Stimulated activated naive CD4-positive, alpha-beta T cell (primary cell): Measurements from ENCODE around the gene COASY.

Experiments used
- DNase-seq, 6 experiments: peaks; one replicate each; lab custom pipeline; 2025; lab: John Stamatoyannopoulos, UW

COASY gene

DNA sequence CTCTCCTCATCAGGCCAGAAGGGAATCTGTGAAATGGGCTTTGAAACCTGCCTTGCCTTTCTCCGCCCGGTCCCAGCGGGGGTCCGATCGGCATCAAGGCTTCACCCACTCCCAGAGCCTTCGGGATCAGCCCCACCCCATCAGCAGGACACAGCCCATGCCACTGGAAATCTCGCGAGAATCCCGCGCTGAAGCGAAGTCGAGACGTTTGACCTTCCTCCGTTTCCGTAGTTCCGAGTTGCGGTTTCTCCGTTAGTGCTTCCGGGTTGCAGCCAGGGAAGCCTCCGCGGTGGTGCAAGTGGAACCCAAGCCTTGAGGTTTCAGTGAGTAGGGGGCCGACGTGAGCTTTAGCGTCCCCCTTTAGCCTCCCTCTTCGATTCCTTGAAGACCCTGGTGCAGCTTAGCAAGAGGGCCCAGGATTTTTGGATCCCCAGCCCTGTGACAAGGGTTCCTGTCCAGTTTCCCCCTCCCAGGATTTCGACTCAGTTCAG is at the start of gene COASY:
TSS of gene COASY (plus strand) at position 252 of the 491 bp plus-strand sequence. CDS start 475 bp downstream, outside the sequence.
- DNase-seq: peak; percentile 81 to 92 (median 84)

DNA sequence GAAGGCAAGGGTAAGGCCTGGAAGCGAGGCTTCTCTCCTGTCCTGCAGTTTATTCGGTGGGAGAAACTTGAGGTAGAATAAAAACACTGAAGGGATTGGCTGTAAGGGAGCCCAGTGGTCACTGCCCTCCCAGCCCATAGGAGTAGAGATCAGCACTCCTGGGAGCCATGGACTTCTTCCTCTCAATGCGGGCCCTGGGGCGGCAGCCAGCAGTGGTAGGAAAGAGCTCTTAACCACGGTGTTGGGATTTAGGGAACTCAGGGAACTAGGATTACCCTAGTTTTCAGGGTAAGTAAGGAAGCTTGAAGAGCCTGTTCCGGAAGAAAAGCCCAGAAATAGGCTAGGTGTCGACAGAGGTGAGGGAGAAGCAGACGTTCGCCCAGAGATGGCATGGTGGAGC is 49.7 kb upstream of the COASY start:
- DNase-seq: no peak

DNA sequence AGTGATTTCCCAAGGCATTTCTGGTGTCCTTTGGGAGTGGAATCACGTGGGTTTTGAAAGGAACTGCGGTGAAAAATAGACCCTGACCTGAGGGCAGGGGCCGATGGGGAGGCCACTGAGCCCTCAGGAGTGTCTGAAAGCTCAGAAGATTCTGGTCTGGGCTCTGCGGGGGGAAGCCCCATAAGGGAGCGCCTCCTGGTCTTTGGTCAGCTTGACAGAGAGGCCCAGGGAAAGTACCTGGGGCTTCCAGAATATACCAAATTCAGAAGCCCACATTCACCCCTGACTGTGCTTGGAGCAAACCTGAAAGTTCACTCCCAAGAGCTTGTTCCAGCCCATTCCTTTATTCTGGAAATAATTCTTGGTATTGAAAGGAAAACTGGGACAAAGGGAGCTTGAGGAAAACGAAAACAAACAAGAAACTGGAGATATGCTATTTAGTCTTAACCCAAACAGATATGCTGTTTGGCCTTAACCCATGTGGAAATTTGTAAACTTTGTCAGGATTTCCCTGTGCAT is 49.2 kb upstream of the COASY start:
- no peak for DNase-seq

- no peak for DNase-seq
Observed at GRCh38 chr17:42513686-42514085, 48.3 kb upstream of the COASY start.

GRCh38 chr17:42514279-42514678 is 47.7 kb upstream of the COASY start:
- DNase-seq: no peak

DNA sequence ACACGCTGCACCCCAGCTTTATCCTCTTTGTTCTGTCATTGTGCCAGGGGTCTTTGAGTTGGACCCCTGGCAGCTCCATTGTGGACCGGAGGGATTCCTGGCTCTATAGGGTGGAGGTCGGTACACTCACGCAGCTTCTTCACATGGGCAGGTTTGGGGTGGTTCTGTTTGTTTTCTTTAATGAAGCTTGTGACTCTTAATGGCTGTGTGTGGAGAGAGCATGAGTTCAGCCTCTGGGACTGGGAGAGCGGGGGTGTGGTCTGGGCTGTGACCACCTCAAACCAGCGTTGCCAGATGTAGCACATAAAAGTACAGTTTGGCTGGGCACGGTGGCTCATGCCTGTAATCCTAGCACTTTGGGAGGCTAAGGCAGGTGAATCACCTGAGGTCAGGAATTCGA is 47.1 kb upstream of the COASY start:
- DNase-seq: no peak

DNA sequence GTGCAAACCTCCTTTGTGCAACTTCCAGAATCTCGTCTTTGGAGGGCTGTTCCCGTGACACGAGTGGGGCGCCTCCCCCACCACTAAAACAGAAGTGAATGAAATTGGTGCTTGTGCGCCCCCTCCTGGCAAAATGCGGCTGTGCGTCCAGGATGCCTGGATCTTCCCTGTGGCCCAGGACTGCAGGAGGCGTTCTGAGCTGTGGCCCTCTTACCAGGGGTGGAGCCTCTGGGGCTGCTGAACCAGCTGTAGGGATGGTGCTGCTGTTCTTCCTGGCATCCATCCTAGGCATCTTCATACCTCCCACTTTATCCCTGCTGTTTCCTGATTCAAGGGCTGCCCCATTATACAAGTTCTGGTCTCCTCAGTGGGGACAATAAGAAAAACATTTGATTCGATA is 44.4 kb upstream of the COASY start:
- DNase-seq: peak; percentile 52 to 84 (median 77)

GRCh38 chr17:42518046-42518754 is 43.7 kb upstream of the COASY start:
- no peak for DNase-seq

- DNase-seq: no peak
Observed at GRCh38 chr17:42518755-42519545, 43.0 kb upstream of the COASY start.

GRCh38 chr17:42519546-42520491 is 42.1 kb upstream of the COASY start:
- no peak for DNase-seq

- peak in 1 of 6 experiments; percentile 11 for DNase-seq
Observed at GRCh38 chr17:42520540-42520951, 41.4 kb upstream of the COASY start.

DNA sequence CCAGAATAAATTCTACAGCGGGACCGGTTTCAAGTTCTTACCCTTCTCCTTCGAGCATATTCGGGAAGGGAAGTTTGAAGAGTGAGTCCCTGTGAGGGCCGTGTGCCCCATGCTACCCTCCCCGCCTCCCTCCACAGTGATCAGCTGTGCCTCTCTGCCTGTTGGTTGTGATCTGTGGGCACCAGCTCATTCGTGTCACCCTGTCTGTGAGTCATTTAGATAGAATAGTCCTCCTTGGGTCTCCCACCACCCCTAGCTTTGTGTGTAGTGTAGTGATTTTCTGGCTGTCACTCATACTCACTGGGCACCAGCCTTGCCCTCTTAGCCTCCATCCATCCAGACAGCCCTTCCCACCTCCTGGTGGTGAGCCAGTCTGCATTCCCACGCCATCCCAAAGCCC is 40.9 kb upstream of the COASY start:
- DNase-seq: no peak

DNA sequence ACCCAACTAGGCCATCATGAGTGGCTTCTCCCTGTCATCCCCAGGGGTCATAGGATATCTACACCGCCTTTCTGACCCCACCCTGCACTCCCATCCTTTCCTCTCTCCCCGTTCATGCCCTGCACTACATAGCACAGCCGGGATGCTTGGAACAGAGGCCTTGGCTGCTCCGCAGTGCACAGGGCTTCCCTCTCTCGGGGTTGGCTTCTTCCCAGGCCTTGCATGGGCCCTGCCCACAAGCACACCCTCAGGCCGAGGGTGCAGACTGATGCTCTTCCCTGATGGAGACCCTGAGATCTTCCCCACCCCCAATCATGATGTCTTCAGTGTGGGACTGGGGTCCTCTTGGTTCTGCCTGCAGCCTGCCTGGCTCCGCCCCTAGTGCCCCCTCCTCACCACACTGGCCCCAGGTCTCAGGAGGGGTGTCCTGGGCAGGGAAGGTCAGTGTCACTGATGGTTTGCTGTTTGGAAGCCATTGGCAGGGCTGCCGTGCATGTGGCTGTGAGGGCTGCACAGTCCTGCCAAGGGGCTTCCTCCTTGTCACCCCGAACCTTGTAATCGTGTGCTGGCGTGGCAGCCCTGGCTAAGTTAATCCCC is 40.2 kb upstream of the COASY start:
- no peak for DNase-seq

DNA sequence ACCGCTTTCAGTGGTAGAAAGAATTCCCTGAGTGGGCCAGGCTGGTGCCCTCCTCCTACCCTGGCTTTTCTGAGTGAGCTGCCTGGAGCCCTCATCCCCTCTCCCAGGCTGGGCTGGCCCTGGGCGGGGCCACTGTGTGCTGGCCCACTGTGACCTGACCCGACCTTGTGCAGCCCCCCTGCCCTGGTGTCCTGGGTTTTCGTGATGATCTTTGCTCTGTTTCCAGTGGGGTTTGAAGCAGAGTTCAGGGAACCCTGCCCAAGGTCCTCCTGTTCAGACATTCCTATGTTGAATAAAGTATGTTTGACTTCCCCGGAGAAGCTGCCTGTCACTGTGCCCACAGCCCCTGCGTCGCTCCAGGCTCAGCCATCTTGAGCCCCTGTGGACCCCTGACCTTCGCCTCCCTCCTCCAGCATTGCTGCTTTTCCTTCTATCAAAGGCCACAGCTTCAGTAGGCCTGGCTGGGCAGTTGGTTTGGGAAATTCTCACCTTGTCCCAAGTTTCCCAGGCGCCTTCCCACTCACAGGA is 39.6 kb upstream of the COASY start:
- DNase-seq: no peak

DNA sequence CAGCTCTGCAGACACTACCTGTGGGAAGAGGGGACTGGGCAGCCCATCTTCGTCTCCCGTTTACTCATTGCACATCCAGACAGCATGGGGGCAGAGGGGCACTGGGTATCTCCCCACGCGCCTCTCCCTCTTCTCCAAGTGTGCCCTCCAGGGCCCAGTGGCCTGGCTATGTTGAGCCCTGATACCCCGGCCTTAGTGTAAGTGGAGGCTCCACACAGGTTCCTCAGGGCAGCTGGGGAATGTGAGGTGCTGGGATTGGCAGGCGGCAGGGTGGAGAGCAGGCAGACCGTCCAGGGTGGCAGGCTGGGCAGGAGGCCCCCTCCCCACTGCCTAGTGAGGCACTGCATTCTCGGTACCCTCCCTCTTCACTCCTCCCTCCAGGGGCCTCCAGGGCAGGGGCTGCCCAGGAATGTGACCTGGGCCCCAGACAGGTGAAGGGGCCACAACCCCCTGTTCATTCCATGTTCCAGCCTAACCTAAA is 39.1 kb upstream of the COASY start:
- DNase-seq: no peak

DNA sequence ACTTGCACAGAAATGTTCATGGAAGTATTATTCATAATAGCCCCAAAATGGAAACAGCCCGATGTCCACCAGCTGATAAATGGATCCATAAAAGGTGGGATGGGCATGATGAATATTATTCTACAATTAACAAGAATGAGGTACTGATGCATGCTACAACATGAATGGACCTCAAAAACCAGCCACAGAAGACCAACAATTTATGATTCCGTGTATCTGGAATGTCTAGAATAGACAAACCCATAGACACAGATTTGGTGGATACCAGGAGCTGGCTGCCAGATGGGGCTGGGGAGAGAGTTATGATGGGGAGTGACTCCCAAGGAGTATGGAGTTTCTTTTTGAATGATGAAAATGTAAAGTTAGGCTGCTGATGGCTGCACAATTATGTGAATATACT is 36.7 kb upstream of the COASY start:
- DNase-seq: no peak

DNA sequence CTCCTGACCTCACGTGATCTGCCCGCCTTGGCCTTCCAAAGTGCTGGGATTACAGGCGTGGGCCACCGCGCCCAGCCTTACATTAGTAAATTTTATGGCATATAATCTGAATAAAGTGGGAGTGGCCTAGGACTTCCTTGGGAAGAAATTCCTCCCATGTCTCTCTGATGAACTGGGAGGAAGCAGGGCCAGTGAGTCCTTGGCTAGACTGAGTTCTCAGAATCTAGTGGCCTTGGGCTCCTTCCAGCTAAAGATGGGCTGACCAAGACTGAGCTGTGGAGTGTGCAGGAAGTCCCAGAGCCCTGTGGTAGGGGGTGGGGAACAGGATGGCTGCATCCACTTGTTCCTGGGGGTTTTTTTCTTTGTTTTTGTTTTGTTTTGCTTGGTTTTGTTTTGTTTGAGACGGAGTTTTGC is 35.9 kb upstream of the COASY start:
- no peak for DNase-seq

DNA sequence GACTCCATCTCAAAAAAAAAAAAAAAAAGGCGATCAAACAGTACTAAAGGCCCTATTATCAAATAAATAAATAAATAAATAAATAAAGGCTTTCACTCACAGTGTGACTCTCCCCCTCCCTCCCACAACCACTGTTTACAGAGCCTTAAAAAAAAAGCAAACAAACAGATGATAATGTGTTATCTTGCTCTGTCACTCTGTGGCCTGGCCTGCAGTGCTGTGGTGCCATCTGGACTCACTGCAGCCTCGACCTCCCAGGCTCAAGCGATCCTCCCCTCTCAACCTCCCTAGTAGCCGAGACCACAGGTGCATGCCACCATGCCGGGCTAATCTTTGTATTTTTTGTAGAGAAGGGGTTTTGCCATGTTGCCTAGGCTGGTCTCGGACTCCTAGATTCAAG is 34.0 kb upstream of the COASY start:
- DNase-seq: no peak

- DNase-seq: no peak
Observed at GRCh38 chr17:42529061-42529460, 32.9 kb upstream of the COASY start.

- no peak for DNase-seq
Observed at GRCh38 chr17:42530952-42531454, 30.9 kb upstream of the COASY start.
